Mucosa of descending colon (tissue), 3 donors: ENCODE data around the gene ORC1. TPM values are rescaled to one million over a fixed set of nuclear protein-coding genes. Genes with fewer than 3 reads are reported as not detected.

Experiments used
- ATAC-seq: fragments of 200-7000 bp; cut with Tn5 transposase; one replicate; pipeline ENCODE4 v1.9.1; 2020; ENCODE audit warnings: mild to moderate bottlenecking, moderate library complexity
- DNase-seq, 3 donors: peaks; one replicate each; pipeline ENCODE4 v3.0.0-alpha.2; 2020
- H3K36me3 ChIP-seq: fragments of 200-600 bp; one replicate; pipeline ENCODE4 v1.8.0; 2021; ENCODE audit warnings: low read depth, mild to moderate bottlenecking
- H3K4me1 ChIP-seq: fragments of 200-600 bp; one replicate; pipeline ENCODE4 v1.8.0; 2021; ENCODE audit warnings: low read depth, mild to moderate bottlenecking
- H3K4me3 ChIP-seq: fragments of 200-600 bp; one replicate; pipeline ENCODE4 v1.8.0; 2021; ENCODE audit warnings: mild to moderate bottlenecking
- H3K9me3 ChIP-seq: fragments of 200-600 bp; one replicate; pipeline ENCODE4 v1.8.0; 2021; ENCODE audit warnings: mild to moderate bottlenecking
- CTCF ChIP-seq: fragments of 200-600 bp; IDR thresholded peaks from one replicate; pipeline ENCODE4 v1.8.0; 2022; ENCODE audit warnings: antibody characterized with exemption, mild to moderate bottlenecking
- intact Hi-C, 2 donors: fragments of 100-400 bp; cut with DNase I in 1 of 2; cut with micrococcal nuclease in 1 of 2; formaldehyde crosslinking; loops; one replicate each; pipeline versions ENCODE4 v1.11.0 to v1.11.1; 2022; cut with DNase I, micrococcal nuclease
- total RNA-seq, 3 donors: library from RNA; stranded (reverse); fragmentation: NEBNext Ultra II Directional in 2 of 3; extraction: Animal tissue kit (Norgen Biotek cat#: 25700) in 2 of 3; gene quantifications; one replicate each; pipeline versions ENCODE4 v1.2.1 to v1.2.4, GENCODE V29; 2021 to 2023
- donor health status: DM: no; HTN: no; CAD: no; lungs with moderate emphysema.
- donor health status: DM: no; HTN: no; CAD: no.
- donor health status: DM: no; HTN: yes; CAD: no.

ORC1 gene
- total RNA-seq, 3 donors from 2014 or later: 1.1 to 7.6 (median 2.1) TPM

GRCh38 chr1:52323731-52324130 lies 80.5 kb downstream of the ORC1 start:
- no peak for ATAC-seq
- Histone ChIP-seq H3K4me1 (no peaks in the 10 kb centered on the region), H3K36me3 (no peaks in the 10 kb centered on the region), H3K4me3 (no peak overlapping the region), H3K9me3 (no peaks in the 10 kb centered on the region)
- no peak for TF ChIP-seq CTCF
- intact Hi-C loops: no loop called here
- no peak for DNase-seq

Other genes with a start within 250 kb of the ORC1 start
- gene CC2D1B, start 38.2 kb downstream of the ORC1 start, total RNA-seq: 10 to 100 TPM; 38.0 to 43.6 (median 40.4) TPM
- gene PRPF38A, start 179 bp upstream of the ORC1 start, total RNA-seq: 10 to 100 TPM; 44.9 to 58.2 (median 45.2) TPM
- 10 to 100 TPM; 17.9 to 51.7 (median 20.8) TPM for gene TUT4, start 148.7 kb upstream of the ORC1 start, total RNA-seq
- 1 to 10 TPM in 2 of 3 donors, under 1 TPM in 1; 0.46 to 7.8 (median 4.0) TPM for gene GPX7, start 197.9 kb upstream of the ORC1 start, total RNA-seq
- under 1 TPM in 2 of 3 donors, not detected in 1; 0.72 to 0.78 TPM for gene SHISAL2A, start 228.7 kb upstream of the ORC1 start, total RNA-seq